Spleen (tissue), 11 donors: ENCODE results near the gene PARD6G. TPM values are rescaled to one million over a fixed set of nuclear protein-coding genes. Genes with fewer than 3 reads are reported as not detected.

ENCODE experiments used
- DNase-seq: peaks from one replicate; pipeline ENCODE4 v3.0.0-alpha.2; 2020
- H3K27ac ChIP-seq, 8 donors: fragments of 200-600 bp; sonication (generic) in 7 of 8; 1 replicate in 4 of 8; 2 replicates in 4 of 8; pipeline versions ENCODE4 v1.5.0 to v1.8.0; 2016 to 2021; ENCODE audit warnings: inconsistent platforms in 4 of 8, mild to moderate bottlenecking in 4 of 8, moderate library complexity in 1 of 8
- H3K27me3 ChIP-seq, 7 donors: fragments of 200-600 bp; sonication (generic) in 6 of 7; replicated peaks in 1 of 7; 1 replicate in 4 of 7; 2 replicates in 3 of 7; pipeline versions ENCODE4 v1.5.0 to v1.8.0; 2016 to 2021; ENCODE audit warnings: inconsistent platforms in 3 of 7, mild to moderate bottlenecking in 1 of 7
- H3K36me3 ChIP-seq, 6 donors: fragments of 200-600 bp; sonication (generic) in 5 of 6; 1 replicate in 4 of 6; 2 replicates in 2 of 6; pipeline versions ENCODE4 v1.5.0 to v1.8.0; 2016 to 2021; ENCODE audit warnings: inconsistent platforms in 2 of 6
- H3K4me1 ChIP-seq, 6 donors: fragments of 200-600 bp; sonication (generic) in 5 of 6; 1 replicate in 3 of 6; 2 replicates in 3 of 6; pipeline versions ENCODE4 v1.5.0 to v1.8.0; 2016 to 2021; ENCODE audit warnings: inconsistent platforms in 3 of 6
- H3K4me3 ChIP-seq, 8 donors: fragments of 200-600 bp; sonication (generic) in 7 of 8; 1 replicate in 4 of 8; 2 replicates in 4 of 8; pipeline versions ENCODE4 v1.5.0 to v1.8.0; 2016 to 2021; ENCODE audit warnings: inconsistent platforms in 4 of 8, mild to moderate bottlenecking in 4 of 8, moderate library complexity in 2 of 8
- H3K9me3 ChIP-seq, 8 donors: fragments of 200-600 bp; sonication (generic) in 7 of 8; 1 replicate in 4 of 8; 2 replicates in 4 of 8; pipeline versions ENCODE4 v1.5.0 to v1.8.0; 2016 to 2021; ENCODE audit warnings: inconsistent platforms in 4 of 8
- CTCF ChIP-seq, 11 experiments: fragments of 200-600 bp in 7 of 11; fragments of 450-650 bp in 4 of 11; sonication (generic) in 4 of 11; IDR thresholded peaks in 8 of 11; conservative IDR thresholded peaks in 3 of 11; 1 replicate in 7 of 11; 2 replicates in 4 of 11; pipeline versions ENCODE4 v1.4.0 to v1.8.0; 2016 to 2021; ENCODE audit warnings: antibody characterized with exemption in 11 of 11, inconsistent platforms in 4 of 11, mild to moderate bottlenecking in 1 of 11
- POLR2A ChIP-seq, 3 donors: fragments of 450-650 bp; IDR thresholded peaks; one replicate each; pipeline ENCODE4 v1.5.1; 2017; ENCODE audit warnings: antibody characterized with exemption in 3 of 3, mild to moderate bottlenecking in 1 of 3
- POLR2AphosphoS5 ChIP-seq, 3 donors: sonication (generic); formaldehyde crosslinking; IDR thresholded peaks; one replicate each; pipeline ENCODE4 v1.5.1; 2017; ENCODE audit warnings: antibody characterized with exemption in 3 of 3
- WGBS, 5 donors: extraction: QIAGEN DNeasy Blood & Tissue Kit in 3 of 5; methylation state at CpG; one replicate each; pipeline versions ENCODE4 v1.1.5 to v1.1.7; 2013 to 2018; 5-methylcytosine and 5-hydroxymethylcytosine counted together
- intact Hi-C: fragments of 100-400 bp; cut with DNase I; formaldehyde crosslinking; loops from one replicate; pipeline ENCODE4 v1.15.0; 2023; ENCODE audit warnings: low total_unique reads
- polyA plus RNA-seq, 3 donors: library from polyadenylated mRNA; stranded (reverse); fragments of 200-250 nt; gene quantifications; one replicate each; pipeline ENCODE4 v1.2.1, GENCODE V29; 2013
- total RNA-seq, 7 donors: library from RNA; depleted of rRNA in 3 of 7; stranded (reverse); fragments of >200 nt in 3 of 7; fragmentation: NEBNext Ultra II Directional in 4 of 7; extraction: Animal tissue kit (Norgen Biotek cat#: 25700) in 4 of 7; gene quantifications; one replicate each; pipeline versions ENCODE4 v1.1.0 to v1.2.1, GENCODE V29; 2016 to 2021
- donor health status: healthy with polysubstance abuse.
- donor health status: DM: no; HTN: no; CAD: no; lungs with moderate emphysema.
- donor health status: DM: no; HTN: no; CAD: no.
- donor health status: Bipolar disorder and iron deficiency.
- donor health status: healthy.
- donor health status: DM: no; HTN: no; CAD: no.
- donor health status: DM: yes; HTN: yes; CAD: no.

The PARD6G gene
- total and polyA plus RNA-seq, 10 donors = 0.30 to 6.8 (median 2.4) TPM

- 72 to 100% (median 91%) methylated on average over 1 of the region's 1 CpG for WGBS, 5 donors
- no peaks in the 10 kb centered on the region for H3K27me3 ChIP-seq
- TF ChIP-seq CTCF (IDR thresholded peaks at IDR 0.05 in 8 of 11, conservative IDR thresholded peaks at IDR 0.05 in 3 of 11) (no peak), POLR2A (IDR thresholded peaks at IDR 0.05) (no peak), POLR2AphosphoS5 (IDR thresholded peaks at IDR 0.05) (no peak)
- intact Hi-C loops = no loop called here
- no peak for DNase-seq
- H3K9me3 ChIP-seq = no peaks in the 10 kb centered on the region
- H3K27ac ChIP-seq = no peak overlapping the region
- no peaks in the 10 kb centered on the region for H3K4me1 ChIP-seq
- peaks cover 3 to 87% (median 47%) of the 10 kb centered on the region in 6 donors for H3K36me3 ChIP-seq
- no peak overlapping the region for H3K4me3 ChIP-seq
Observed at GRCh38 chr18:80135136-80135535, 112.2 kb downstream of the PARD6G start.

DNA sequence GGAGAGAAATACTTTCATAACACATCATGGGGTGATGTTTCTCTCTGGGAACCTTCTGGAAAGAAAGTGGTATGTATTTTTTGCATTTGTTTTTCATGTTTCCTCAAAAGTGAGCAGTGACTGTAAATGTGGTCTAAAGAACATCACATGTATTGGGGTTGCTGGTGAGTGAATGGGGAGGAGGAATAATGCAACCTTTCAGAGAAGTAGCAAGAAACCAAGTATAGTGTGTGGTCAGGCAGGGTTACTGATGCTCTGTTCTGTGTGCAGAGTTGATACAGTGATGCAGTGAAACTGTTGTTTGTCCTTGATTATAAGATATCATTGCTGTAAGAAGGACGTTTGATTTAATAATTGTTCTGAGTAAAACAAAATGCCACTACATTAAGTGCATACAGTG is 114.2 kb downstream of the PARD6G start:
- no peak overlapping the region for H3K27ac ChIP-seq
- no peaks in the 10 kb centered on the region for H3K27me3 ChIP-seq
- no peaks in the 10 kb centered on the region for H3K9me3 ChIP-seq
- no peak for DNase-seq
- intact Hi-C loops = no loop called here
- H3K4me1 ChIP-seq = no peaks in the 10 kb centered on the region
- H3K36me3 ChIP-seq = peaks cover 3 to 67% (median 36%) of the 10 kb centered on the region in 6 donors
- TF ChIP-seq POLR2A (IDR thresholded peaks at IDR 0.05) (no peak), CTCF (IDR thresholded peaks at IDR 0.05 in 8 of 11, conservative IDR thresholded peaks at IDR 0.05 in 3 of 11) (no peak), POLR2AphosphoS5 (IDR thresholded peaks at IDR 0.05) (no peak)
- H3K4me3 ChIP-seq = no peak overlapping the region
- 62 to 92% (median 70%) methylated on average over 1 of the region's 1 CpG for WGBS, 5 donors

DNA sequence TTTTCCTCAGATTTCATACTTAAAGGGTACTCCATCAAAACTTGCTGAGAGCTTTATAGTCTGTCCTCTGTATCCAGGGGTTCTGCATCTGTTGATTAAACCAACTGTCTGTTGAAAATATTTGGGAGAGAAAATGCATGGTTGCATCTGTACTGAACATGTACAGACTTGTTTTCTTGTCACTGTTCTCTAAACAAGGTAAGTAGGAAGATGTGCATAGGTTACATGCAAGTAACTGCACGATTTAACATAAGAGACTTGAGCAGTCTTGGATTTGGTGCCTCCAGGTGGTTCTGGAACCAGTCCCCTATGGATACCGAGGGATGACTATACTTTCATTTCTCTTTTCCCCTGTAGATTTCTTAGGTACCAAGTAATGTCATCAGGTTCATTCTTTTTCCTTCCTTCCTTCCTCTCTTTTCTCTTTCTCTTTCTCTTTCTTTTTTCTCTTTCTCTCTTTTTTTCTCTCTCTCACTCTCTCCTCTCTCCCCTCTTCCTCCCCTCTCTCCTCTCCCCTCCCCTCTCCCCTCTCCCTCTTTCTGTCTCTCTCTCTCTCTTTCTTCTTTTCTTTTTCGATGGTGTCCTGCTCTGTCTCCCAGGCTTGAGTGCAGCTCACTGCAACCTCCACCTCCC is 115.0 kb downstream of the PARD6G start:
- no peak for TF ChIP-seq POLR2AphosphoS5 (IDR thresholded peaks at IDR 0.05)
- no peak for TF ChIP-seq POLR2A (IDR thresholded peaks at IDR 0.05)
- no peak for TF ChIP-seq CTCF (IDR thresholded peaks at IDR 0.05 in 8 of 11, conservative IDR thresholded peaks at IDR 0.05 in 3 of 11)
- no peaks in the 10 kb centered on the region for H3K27me3 ChIP-seq
- peaks cover 3 to 59% (median 28%) of the 10 kb centered on the region in 6 donors for H3K36me3 ChIP-seq
- 84 to 90% (median 88%) methylated on average over 3 of the region's 3 CpGs for WGBS, 5 donors
- DNase-seq = no peak
- no peak overlapping the region for H3K27ac ChIP-seq
- no peaks in the 10 kb centered on the region for H3K9me3 ChIP-seq
- intact Hi-C loops = no loop called here
- no peaks in the 10 kb centered on the region for H3K4me1 ChIP-seq
- no peak overlapping the region for H3K4me3 ChIP-seq

- intact Hi-C loops = no loop called here
- no peaks in the 10 kb centered on the region for H3K27me3 ChIP-seq
- no peak overlapping the region for H3K27ac ChIP-seq
- TF ChIP-seq POLR2A (IDR thresholded peaks at IDR 0.05) (no peak), POLR2AphosphoS5 (IDR thresholded peaks at IDR 0.05) (no peak), CTCF (IDR thresholded peaks at IDR 0.05 in 8 of 11, conservative IDR thresholded peaks at IDR 0.05 in 3 of 11) (no peak)
- WGBS, 5 donors = 65 to 93% (median 76%) methylated on average over 5 of the region's 5 CpGs
- peaks cover 0 to 9% (median 0%) of the 10 kb centered on the region in 6 donors for H3K4me1 ChIP-seq
- no peak for DNase-seq
- H3K9me3 ChIP-seq = no peaks in the 10 kb centered on the region
- peaks cover 0 to 48% (median 11%) of the 10 kb centered on the region in 6 donors for H3K36me3 ChIP-seq
- no peak overlapping the region for H3K4me3 ChIP-seq
Observed at GRCh38 chr18:80130555-80130954, 116.8 kb downstream of the PARD6G start.
